CD4-positive, alpha-beta T cell treated with Interleukin-4 for 1 hour (primary cell): ENCODE data around the gene ARHGAP18.

ENCODE experiments used
- DNase-seq, 2 donors: peaks; one replicate each; pipeline ENCODE4 v3.0.0-alpha.2; 2020 to 2022

ARHGAP18 gene

DNA sequence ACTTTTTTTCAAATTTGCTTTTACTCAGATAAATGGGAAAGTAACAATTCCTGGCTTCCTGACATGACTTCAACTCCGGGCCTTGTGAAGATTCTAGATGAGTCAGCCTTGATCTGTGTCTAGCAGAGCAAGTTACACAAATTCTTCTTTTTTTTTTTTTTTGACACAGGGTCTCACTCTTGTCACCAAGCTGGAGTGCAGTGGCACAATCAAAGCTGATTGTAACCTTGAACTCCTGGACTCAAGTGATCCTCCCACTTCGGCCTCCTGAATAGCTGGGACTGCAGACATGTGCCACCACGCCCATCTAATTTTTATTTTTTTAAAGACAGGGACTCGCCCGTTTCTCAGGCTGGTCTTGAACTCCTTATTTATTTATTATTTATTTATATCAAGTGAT lies 7.3 kb upstream of the ARHGAP18 start:
- no peak for DNase-seq

DNA sequence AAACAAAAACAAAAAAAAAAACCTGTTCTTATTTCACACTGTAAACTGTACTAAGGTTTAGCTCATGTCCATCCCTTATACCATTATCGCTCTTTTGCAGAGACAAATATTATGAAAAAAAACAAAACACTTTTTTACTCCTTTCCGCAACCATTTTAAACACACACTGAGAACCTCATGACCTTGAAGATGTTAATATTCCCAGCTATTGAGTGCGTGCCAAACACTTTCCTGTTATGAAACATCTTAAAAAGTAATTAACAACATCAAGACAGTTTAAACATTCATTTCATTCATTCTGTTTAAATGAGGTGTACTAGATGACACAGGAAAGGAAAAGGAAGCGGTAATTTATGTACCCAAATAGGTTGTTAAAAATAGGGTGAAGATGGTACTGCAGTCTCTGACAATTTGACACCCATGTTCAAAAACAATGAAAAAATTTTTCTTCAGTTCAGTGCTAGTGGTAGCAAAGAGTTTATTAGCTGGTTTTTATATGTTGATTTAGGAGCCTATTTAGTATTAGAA lies 3.9 kb upstream of the ARHGAP18 start:
- peak in 1 of 2 donors; percentile 29 for DNase-seq

DNA sequence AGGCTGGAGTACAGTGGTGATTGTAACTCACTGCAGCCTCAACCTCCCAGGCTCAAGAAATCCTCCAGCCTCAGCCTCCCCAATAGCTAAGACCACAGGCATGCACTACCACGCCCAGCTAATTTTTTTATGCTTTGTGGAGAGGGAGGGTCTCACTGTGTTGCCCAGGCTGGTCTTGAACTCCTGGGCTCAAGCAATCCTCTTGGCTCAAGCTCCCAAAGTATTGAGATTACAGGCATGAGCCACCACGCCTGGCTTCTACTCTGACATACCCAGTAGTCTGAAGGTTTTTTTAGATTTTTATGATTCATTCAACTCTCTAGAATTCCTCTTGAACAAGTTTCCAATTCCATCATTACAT lies 1.3 kb upstream of the ARHGAP18 start:
- no peak for DNase-seq

DNA sequence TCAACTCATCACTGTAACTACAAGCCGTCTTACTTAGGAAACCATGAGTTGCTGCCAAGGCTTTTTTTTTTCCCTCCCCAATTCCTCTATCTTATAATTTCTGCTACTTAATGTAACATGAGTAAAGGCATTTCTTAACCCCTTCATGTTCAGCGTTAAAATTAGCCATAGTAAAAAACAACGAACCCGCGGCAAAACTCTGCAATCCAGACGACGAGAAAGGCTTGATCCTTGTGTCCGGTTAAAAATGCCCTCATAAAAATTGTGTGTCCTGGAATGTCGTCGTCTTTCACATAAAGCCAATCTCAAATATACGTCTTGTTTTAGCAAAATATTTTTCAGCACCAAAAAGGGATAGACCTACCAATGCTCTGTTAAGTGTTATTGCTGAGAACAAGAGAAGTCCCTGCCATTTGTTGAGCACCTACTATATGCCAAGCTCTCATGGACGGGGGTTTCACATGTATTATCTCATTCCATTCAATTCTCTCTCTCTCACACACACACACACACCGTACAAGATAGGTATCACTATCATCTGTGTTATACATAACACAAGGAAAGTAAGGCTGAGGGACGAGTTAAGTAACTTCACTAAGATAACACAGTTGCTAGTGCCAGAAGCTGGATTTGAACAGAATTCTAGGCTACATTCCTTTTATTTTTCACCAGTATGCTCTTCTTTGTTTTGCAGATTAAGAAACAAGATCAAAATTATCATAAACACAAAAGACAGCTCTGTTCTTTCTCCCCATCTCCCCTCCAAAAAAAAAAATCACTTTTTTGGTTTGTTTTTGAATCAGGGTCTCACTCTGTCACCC lies 683 bp upstream of the ARHGAP18 start:
- no peak for DNase-seq

DNA sequence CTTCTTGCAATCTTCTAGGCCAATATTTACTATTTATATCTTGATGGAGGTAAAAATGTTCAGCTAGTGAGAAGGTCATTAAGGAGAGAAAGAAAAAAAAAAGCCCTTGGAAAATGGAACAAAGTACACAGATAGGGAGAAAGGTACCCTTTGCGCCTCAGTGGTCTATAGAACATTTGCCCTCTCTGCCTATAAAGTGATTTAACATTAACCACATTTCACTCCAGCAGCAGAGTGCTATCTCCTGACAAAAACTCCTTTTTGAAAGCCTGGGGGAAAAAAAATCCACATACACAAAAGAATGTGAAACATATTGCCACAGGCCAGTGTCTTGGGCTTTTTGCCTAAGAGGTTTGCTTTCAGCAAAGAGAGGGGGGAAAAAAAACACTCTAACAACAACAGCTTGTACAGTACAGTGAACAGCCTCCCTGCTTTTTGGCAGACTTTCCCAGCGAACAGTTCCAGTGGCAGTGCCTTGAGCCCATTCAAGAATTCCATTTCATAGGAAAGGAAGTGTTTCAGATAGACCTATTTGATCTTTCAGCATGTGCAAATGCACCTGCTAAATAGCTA lies 695 bp downstream of the ARHGAP18 start:
- DNase-seq, result no peak

DNA sequence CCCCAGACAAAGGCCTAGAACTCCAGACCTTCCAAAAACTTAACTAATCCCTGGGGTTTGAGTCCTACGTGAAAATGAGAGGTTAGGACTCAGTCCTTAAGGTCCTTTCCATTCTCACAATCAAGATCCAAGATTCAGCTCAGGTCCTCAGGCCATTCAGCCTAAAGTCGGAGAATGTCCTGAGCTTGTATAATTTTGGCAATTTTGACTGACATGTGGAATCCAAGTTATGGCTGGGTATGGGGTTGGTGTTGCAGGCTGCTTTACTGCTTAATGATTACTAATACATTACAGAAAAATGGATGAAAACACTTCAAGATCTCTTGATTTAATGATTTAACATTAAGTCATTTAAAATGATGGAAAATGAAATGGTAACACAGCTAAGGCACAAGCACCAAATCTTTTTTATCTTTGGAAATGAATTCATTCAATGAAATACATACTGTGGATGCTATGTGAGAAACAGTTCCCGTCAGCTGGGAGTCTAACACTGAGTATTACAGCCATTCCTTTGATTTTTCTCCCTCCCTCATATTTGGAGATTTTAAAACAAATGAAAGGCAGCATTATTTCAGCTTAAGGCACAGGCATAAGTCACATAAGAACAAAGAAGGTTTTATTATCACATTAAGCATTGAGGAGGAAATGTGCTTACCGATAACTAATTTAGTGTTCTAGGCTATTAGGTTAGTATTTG lies 1.3 kb downstream of the ARHGAP18 start:
- DNase-seq, result no peak

DNA sequence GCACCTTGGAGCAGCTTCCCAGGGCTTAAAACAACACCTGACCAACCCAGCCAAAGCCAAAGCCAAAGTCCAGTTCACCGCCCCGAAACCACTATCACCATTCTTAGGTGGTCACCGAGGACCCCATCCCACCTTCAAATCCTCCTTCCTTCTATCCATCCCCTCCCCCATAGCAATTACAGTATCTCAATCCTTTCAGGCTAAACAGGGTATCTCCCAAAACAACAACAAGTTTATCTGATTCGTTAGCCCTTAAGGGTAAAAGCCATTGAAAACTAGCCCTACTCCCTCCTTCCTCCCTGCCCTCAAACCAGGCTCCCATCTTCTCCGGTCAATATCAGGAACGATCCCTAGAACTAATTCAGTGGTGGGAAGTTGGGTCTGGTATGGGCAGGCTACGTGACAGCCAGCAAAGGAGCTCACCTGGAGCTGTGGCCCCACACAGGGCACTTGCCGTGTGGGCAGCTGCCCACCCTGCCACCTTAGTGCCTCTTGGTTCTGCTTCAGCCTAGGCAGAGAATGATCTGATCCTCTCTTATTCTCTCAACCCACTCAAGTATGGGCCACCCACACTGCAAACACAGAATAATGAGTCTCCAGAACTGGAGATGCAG lies 2.0 kb downstream of the ARHGAP18 start:
- no peak for DNase-seq

DNA sequence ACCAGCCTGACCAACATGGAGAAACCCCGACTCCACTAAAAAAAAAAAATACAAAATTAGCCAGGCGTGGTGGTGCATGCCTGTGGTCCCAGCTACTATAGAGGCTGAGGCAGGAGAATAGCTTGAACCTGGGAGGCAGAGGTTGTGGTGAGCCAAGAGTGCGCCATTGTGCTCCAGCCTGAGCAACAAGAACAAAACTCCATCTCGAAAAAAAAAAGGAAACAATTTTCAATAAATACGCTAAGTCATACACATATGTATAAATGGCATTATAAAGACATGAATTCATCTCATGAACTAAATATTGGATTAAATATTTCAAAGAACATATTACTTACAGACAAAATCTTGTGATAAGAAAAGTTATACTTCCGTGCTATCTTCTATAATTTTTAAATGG lies 2.9 kb downstream of the ARHGAP18 start:
- DNase-seq, result no peak

DNA sequence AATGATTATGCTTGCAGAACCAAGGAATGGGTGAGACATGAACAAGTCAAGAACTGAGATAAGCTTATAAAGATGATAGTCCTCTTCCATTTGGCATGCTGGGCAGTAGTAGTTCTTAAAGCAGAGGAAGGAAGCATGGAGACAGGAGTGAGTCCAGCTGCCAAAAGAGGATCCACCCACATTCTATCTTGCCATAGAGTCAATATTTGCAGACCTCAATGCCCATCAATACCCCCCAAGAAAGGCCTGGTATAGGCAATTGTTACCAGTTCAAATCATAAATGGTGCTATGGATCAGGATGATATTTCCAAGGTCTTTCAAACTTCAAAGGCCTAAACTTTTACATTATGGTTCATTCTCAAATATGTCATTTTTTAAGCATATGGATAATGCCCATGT lies 4.8 kb downstream of the ARHGAP18 start:
- DNase-seq, result no peak

DNA sequence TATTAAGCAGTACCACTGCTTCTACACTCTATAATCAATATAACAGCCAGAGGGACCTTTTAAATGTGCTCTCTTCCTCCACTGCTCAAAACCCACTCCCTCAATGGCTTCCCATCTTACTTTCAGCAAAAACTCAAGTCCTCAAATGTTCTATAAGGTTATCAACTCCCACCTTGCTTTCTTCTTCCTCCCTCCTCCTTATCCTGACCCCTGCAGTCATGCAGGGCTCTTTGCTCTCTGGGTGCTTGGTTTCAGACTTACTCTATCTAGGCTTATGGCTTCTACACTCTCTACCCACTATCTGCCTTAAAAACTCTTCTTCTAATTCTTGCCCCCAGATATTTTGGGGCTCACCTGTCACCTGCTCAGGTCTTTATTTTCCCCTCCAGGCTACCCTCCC lies 5.3 kb downstream of the ARHGAP18 start:
- DNase-seq, result no peak

DNA sequence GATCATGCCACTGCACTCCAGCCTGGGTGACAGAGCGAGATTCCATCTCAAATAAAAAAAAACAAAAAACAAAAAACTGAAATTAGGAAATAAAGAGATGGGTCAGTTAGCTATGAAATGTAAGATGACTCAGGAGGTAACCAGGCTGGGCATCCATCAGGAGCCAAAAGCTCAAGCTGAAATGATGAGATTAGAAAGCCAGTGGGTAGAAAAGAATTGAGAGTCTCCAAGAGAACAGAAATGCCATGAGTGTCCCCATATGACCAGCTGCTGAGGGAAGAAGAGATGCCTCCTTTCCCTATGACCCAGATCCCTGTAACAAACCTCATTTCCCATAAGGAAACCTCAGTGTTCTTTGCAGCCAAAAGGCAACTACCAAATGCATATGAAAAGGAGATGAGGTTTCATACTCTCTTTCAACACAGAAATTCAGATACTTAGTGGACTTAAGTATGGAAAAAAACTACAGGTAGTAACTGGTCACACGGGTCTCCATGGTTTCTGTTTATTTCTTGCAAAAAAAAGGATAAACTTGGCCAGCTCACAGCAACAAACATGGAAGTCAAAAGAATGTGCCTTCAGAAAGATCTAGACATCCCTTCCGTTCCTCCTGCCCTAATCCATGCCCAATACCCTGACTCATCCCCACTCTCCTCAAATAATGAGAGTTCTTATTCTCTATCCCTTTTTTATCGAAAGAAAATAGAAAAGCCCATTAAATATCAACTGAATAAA lies 8.1 kb downstream of the ARHGAP18 start:
- no peak for DNase-seq

DNA sequence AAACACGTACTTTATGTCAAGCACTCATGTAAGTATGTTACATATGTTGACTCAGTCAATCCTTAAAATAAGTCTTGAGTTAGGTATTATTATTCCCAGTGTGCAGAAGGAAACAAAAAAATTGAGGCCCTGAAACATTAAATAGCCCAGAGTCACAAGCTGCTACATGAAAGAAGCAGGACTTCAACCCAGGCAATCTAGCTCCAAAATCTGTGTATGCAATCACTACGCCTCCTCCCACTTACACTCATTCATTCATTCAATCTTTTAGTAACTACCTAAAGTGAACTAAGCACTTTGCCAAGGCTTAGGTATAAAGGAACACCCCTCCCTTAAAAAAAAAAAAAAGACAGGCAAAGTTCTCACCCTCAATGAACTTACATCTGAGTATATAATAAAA lies 9.3 kb downstream of the ARHGAP18 start:
- no peak for DNase-seq

DNA sequence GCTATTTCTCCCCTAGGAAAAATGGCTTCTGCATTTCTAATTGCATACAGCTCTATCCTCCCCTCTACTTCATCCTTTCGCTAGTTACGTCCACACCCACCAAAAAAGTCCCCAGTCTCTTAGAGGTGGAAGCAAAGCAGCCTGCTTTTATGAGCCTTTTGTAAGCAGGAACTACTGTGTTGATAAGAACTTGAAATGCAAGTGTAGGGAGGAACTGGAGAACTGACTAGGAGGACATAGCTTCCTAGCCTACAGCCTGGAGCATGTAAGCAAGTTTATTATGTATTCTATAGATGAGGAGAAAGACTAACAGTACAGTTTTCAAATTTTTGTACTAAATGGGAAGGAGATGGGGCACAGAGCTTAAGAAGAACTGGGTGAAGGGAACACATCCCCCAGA lies 10.3 kb downstream of the ARHGAP18 start:
- DNase-seq, result no peak

DNA sequence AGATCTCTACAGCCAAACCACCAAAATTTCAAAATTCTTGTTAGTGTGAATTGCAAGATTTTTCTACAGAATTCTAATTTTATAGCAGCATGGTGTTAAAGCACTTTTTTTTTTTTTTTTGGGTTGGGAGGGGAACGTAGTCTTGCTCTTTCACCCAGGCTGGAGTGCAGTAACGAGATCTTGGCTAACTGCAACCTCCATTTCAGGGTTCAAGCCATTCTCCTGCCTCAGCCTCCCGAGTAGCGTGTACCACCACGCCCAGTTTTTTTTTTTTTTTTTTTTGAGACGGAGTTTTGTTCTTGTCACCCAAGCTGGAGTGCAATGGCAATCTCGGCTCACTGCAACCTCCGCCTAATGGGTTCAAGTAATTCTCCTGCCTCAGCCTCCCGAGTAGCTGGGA lies 11.5 kb downstream of the ARHGAP18 start:
- no peak for DNase-seq

DNA sequence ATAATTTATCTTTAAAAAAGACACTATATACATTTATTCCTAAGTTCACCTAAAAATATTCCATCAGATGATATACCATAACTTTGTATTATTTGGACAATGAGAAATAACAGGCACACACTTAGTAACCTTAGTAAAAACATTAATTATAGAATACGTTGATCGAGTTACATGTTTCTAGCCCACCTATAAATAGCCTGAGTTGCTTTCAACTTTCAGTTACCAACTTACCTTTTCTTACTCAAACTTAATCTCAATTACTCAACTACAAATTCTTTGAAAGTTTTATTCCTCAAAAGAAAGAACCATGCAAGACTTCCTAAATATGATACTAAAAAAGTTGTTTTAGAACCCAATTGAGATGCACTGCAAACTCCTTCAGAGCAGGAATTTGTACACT lies 12.2 kb downstream of the ARHGAP18 start:
- no peak for DNase-seq

DNA sequence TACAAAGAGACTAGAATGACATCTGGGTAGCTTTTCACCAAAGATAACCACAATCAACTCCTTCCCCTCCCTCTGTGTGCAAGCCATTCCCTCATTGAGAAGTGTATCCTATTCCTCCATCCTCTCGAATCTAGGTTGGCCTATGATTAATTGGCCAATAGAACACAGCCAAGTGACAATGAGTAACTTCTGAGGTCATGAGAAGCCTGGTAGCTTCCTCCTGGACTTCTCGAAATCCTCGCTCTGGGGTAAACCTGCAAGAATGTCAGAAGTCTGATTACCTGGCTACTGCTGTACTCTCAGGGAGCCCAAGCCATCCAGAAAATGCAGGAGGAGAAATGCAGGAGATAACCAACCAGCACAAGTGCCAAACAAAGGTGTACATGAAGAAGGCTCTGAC lies 13.1 kb downstream of the ARHGAP18 start:
- DNase-seq, result no peak

DNA sequence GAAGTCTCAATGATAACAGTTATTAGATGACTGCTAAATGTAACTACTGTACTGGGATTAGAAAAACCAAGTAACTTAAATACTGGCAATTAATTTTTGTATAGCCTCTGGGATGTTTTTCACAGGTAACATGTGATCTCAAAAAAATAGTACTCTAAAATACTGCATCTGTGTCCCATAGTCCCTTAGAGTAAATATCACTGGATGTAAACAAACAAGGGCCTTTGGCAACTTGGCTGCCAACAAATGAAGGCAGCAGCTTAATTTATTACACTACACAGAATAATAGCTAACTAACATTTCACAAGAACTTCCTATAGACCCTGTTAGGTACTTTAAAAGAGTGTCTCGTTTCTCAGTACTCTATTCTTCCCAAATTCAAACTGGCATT lies 14.0 kb downstream of the ARHGAP18 start:
- no peak for DNase-seq

DNA sequence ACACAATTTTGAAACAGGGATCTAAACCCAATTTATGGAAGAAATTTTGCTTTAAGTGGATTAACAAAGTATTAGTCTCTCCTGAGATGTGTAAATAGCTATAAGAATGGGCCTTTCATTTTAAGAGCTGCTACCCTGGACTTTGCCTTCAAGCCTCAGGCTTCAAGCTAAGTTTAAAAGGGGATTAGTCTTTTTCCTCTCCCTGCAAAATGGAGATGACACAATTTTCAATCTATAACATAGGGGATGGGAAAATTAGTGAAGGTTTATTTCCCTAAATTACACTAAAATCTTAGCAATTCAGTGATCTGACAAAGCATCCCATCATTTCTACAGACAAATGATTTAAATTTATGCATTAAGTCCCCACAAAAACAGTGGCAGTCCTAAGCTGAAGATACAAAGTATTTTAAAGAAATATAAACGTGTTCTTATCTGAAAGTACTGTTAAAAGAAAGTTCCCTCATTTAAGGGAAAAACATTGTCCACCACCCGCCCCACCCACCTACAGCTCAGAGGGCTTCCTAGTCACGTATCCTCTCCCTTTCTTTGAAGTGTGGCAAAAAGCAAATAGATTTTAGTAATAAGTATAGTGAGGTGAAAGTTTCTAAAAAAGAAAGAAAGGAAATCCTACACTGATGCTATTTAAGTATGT lies 14.5 kb downstream of the ARHGAP18 start:
- DNase-seq, result no peak

DNA sequence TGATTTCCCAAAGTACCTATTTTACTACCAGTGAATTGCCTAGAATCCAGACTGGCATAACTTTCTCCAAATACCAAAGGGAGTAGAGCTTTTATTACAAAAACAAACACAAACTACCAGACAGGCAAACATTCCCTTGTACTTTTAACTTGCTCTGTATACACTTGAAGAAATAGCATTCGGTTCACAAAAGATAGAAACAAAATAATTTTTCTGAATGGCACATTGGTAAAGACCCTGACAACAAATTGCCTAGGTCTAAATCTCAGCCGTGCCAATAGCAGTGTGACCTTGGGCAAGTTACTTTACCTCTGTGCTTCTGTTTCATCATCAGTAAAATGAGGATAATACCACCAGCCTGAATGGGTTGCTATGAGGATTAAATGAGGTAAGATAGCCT lies 15.9 kb downstream of the ARHGAP18 start:
- DNase-seq, result no peak

DNA sequence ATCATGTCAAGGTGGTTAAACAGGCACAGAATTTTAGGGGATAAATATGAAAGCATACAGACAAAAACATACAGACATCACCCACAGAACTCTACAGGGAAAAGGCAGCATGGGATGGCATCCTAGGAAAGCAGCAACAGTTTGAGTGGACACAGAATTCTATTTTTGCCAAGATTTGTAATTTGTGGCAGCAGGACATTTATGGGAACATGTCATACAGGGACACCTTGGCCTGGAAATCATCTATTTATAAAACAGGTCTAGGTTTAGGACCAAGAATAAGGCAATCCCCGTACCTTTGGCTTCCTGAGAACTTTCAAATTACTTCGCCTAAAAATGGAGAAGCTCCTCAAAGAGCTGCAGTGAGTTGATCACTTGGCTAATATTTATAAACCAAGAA lies 17.5 kb downstream of the ARHGAP18 start:
- DNase-seq, result no peak

DNA sequence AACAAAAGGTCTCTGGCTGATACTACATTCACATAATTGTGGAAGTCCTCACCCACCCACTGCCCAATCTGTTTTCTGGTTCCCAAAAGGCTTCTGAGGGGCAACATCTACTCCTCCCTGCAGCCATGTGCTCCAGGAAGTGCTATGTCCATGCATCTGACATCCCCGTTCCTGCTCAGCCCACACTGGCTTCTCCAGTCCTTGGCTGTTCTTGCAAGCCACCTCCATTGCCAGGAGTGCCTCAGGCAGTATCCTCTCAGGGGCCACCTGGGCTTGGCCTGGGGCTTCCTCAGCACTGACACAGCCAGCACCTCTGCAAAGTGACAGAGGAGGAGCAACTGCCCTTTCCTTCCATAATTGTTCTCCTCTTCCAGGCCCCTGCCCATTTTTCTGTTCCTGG lies 18.3 kb downstream of the ARHGAP18 start:
- no peak for DNase-seq

DNA sequence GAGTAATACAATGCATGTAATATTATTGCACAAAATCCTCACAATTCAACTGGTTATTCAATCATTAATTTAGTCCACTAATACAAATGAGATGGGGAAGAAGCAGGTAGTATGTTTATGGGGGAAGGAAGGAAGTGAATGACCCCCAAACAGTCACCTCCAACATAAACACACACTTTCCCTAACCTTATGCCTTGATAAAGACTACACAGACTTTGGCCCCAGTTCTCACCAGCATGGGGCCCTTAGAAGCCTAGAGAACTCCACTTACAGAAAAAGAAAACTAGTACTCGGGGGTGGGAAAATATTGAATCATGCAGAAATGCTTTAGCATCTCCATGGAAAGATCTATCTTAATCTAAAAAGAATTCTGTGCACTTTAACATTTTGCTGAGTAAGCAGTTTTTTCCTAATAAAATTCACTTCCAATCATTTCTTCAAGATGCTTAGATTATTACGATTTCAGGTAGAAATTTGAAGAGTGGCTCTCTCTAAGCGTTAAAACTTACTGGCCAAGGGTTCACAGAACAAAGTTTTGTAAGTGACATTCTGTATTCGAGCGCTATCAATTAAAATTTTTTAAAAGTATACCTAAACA lies 18.8 kb downstream of the ARHGAP18 start:
- no peak for DNase-seq
